SK-N-SH (cell line): ENCODE measurements around the gene COL4A3. TPM values are rescaled to one million over a fixed set of nuclear protein-coding genes. Genes with fewer than 3 reads are reported as not detected.

ENCODE experiments used
- CTCF ChIA-PET: fragments of 300-600, 350-600 bp; formaldehyde crosslinking; extraction: SDS; loops from one replicate; lab custom pipeline; 2021; lab: Yijun Ruan, JAX
- POLR2A ChIA-PET: fragments of 350-600 bp; sonication (Branson Sonifier 250); formaldehyde crosslinking; extraction: SDS; loops from one replicate; lab custom pipeline; 2020; ENCODE audit warnings: antibody characterized with exemption, inconsistent platforms; lab: Yijun Ruan, JAX
- DNase-seq: peaks from one replicate; pipeline ENCODE4 v3.0.0; 2012
- H2AFZ ChIP-seq: fragments of 200-600 bp; sonication (generic); 2 replicates; pipeline ENCODE4 v1.8.1; 2016; ENCODE audit warnings: antibody characterized with exemption, mild to moderate bottlenecking, low read depth
- H3F3A ChIP-seq: fragments of 200-600 bp; sonication (generic); replicated peaks from 2 replicates; pipeline ENCODE3; 2016; ENCODE audit warnings: antibody characterized with exemption, mild to moderate bottlenecking; ENCODE audit not compliant: insufficient read depth
- H3K27ac ChIP-seq, 2 experiments: fragments of 200-500 bp in 1 of 2; fragments of 200-600 bp in 1 of 2; sonication (Bioruptor generic) in 1 of 2; sonication (generic), shearing (Covaris generic) in 1 of 2; 2 replicates each; pipeline versions ENCODE4 v1.5.1 to v1.6.1; 2014 to 2016; ENCODE audit warnings: low read depth in 2 of 2, inconsistent platforms in 1 of 2, low read length in 1 of 2, mild to moderate bottlenecking in 1 of 2, mixed read lengths in 1 of 2
- H3K27me3 ChIP-seq: fragments of 200-600 bp; sonication (generic), shearing (Covaris generic); 2 replicates; pipeline ENCODE4 v1.6.1; 2016; ENCODE audit warnings: mixed run types; ENCODE audit not compliant: insufficient read depth
- H3K36me3 ChIP-seq, 2 experiments: fragments of 200-500 bp in 1 of 2; fragments of 200-600 bp in 1 of 2; sonication (Bioruptor generic) in 1 of 2; sonication (generic) in 1 of 2; replicated peaks in 1 of 2; 2 replicates each; pipeline versions ENCODE3 to v1.5.1; 2014 to 2016; ENCODE audit warnings: low read length in 1 of 2, mild to moderate bottlenecking in 1 of 2; ENCODE audit not compliant: insufficient read depth in 2 of 2, control insufficient read depth in 1 of 2
- H3K4me1 ChIP-seq, 2 experiments: fragments of 200-500 bp in 1 of 2; fragments of 200-600 bp in 1 of 2; sonication (Bioruptor generic) in 1 of 2; sonication (generic), shearing (Covaris generic) in 1 of 2; 2 replicates each; pipeline versions ENCODE4 v1.5.1 to v1.6.1; 2014 to 2016; ENCODE audit warnings: low read depth in 1 of 2, low read length in 1 of 2, mixed run types in 1 of 2; ENCODE audit not compliant: insufficient read depth in 2 of 2, control insufficient read depth in 1 of 2
- H3K4me2 ChIP-seq: fragments of 200-600 bp; sonication (generic), shearing (Covaris generic); 2 replicates; pipeline ENCODE4 v1.6.1; 2017; ENCODE audit warnings: mixed run types
- H3K4me3 ChIP-seq, 2 experiments: fragments of 200-500 bp in 1 of 2; fragments of 200-600 bp in 1 of 2; sonication (Bioruptor generic) in 1 of 2; sonication (generic), shearing (Covaris generic) in 1 of 2; 2 replicates each; pipeline versions ENCODE4 v1.5.1 to v1.8.1; 2014 to 2016; ENCODE audit warnings: low read depth in 2 of 2, inconsistent platforms in 1 of 2, low read length in 1 of 2, mild to moderate bottlenecking in 1 of 2, mixed read lengths in 1 of 2, moderate library complexity in 1 of 2
- H3K79me2 ChIP-seq: fragments of 200-600 bp; sonication (generic); 2 replicates; pipeline ENCODE4 v1.8.1; 2017; ENCODE audit warnings: mild to moderate bottlenecking; ENCODE audit not compliant: insufficient read depth
- H3K9ac ChIP-seq: fragments of 200-600 bp; sonication (generic); 2 replicates; pipeline ENCODE4 v1.6.1; 2017; ENCODE audit warnings: mixed run types
- H3K9me2 ChIP-seq: fragments of 200-600 bp; sonication (generic); 2 replicates; pipeline ENCODE4 v1.6.1; 2017; ENCODE audit warnings: mixed run types
- H3K9me3 ChIP-seq: fragments of 200-600 bp; sonication (generic); 2 replicates; pipeline ENCODE4 v1.6.1; 2017; ENCODE audit warnings: mixed run types, mild to moderate bottlenecking, moderate library complexity
- H4K20me1 ChIP-seq: fragments of 200-600 bp; sonication (generic); 2 replicates; pipeline ENCODE4 v1.6.1; 2017; ENCODE audit warnings: mild to moderate bottlenecking, mixed run types; ENCODE audit not compliant: insufficient read depth
- CHD2 ChIP-seq: fragments of 150-350 bp; IDR thresholded peaks from 2 replicates; pipeline ENCODE4 v1.6.1; 2018; ENCODE audit warnings: low read length; ENCODE audit not compliant: partially characterized antibody
- ELF1 ChIP-seq: IDR thresholded peaks from 2 replicates; pipeline ENCODE4 v1.4.0; 2012
- EP300 ChIP-seq, 2 experiments: IDR thresholded peaks; 2 replicates each; pipeline versions ENCODE4 v1.4.0 to v1.6.1; 2012; ENCODE audit warnings: borderline replicate concordance in 1 of 2, low read depth in 1 of 2, low read length in 1 of 2
- EZH2phosphoT487 ChIP-seq: fragments of 200-600 bp; sonication (generic); IDR thresholded peaks from 2 replicates; pipeline ENCODE4 v1.6.1; 2017; ENCODE audit warnings: low read depth, mixed run types, mild to moderate bottlenecking, antibody characterized with exemption, moderate library complexity, borderline replicate concordance
- FOSL2 ChIP-seq: IDR thresholded peaks from 2 replicates; pipeline ENCODE4 v1.4.0; 2012; ENCODE audit warnings: low read depth, mild to moderate bottlenecking, moderate library complexity, borderline replicate concordance
- GATA2 ChIP-seq: sonication (generic); formaldehyde crosslinking; IDR thresholded peaks from 2 replicates; pipeline ENCODE4 v1.5.0; 2020; ENCODE audit warnings: mild to moderate bottlenecking, missing genetic modification reagents
- IRF3 ChIP-seq: fragments of 150-350 bp; IDR thresholded peaks from 2 replicates; pipeline ENCODE4 v1.6.1; 2016; ENCODE audit warnings: mild to moderate bottlenecking, low read depth, low read length
- JUND ChIP-seq: IDR thresholded peaks from 2 replicates; pipeline ENCODE4 v1.4.0; 2012
- PBX3 ChIP-seq: IDR thresholded peaks from 2 replicates; pipeline ENCODE4; 2012
- POLR2AphosphoS5 ChIP-seq: IDR thresholded peaks from 2 replicates; pipeline ENCODE4 v1.6.1; 2012; ENCODE audit warnings: low read depth, low read length
- RAD21 ChIP-seq: IDR thresholded peaks from 2 replicates; pipeline ENCODE4 v1.6.1; 2012; ENCODE audit warnings: mild to moderate bottlenecking, low read length
- RCOR1 ChIP-seq: fragments of 150-350 bp; IDR thresholded peaks from 2 replicates; pipeline ENCODE4 v1.6.1; 2017; ENCODE audit warnings: antibody characterized with exemption, low read length
- REST ChIP-seq: IDR thresholded peaks from 2 replicates; pipeline ENCODE4 v1.6.1; 2012; ENCODE audit warnings: mild to moderate bottlenecking, low read depth, low read length, moderate library complexity
- TCF12 ChIP-seq: IDR thresholded peaks from 2 replicates; pipeline ENCODE4 v1.4.0; 2012
- USF1 ChIP-seq: IDR thresholded peaks from 2 replicates; pipeline ENCODE4 v1.4.0; 2012; ENCODE audit warnings: low read depth, borderline replicate concordance
- USF2 ChIP-seq: fragments of 150-350 bp; IDR thresholded peaks from 2 replicates; pipeline ENCODE4 v1.6.1; 2017; ENCODE audit warnings: antibody characterized with exemption, low read length, low read depth, borderline replicate concordance
- WGBS: methylation state at CpG from one replicate; pipeline ENCODE4 v1.1.6; 2017; ENCODE audit warnings: low lambda C conversion rate; 5-methylcytosine and 5-hydroxymethylcytosine counted together
- polyA plus RNA-seq, 3 experiments: library from polyadenylated mRNA; depleted of rRNA; stranded (reverse); fragments of >200 nt; gene quantifications; 2 replicates each; pipeline ENCODE4 v1.2.3, GENCODE V29; 2012

COL4A3 gene
- polyA plus RNA-seq, 1 of the 3 experiments (the other 2 are of a cell fraction), result not detected

GRCh38 chr2:227160164-227160563 is 4.3 kb upstream of the COL4A3 start:
- Histone ChIP-seq H3K4me3 (no peak overlapping the region; a peak in 1 of 4 replicates), H3K9me2 (no peaks in the 10 kb centered on the region), H3F3A (no peaks in the 10 kb centered on the region), H3K27ac (no peak overlapping the region), H3K36me3 (no peaks in the 10 kb centered on the region), H3K4me2 (no peak overlapping the region), H2AFZ (no peak overlapping the region), H3K27me3 (peaks cover 37% of the 10 kb centered on the region), H3K9me3 (no peaks in the 10 kb centered on the region), H3K4me1 (peaks cover 0 to 12% of the 10 kb centered on the region in 2 experiments; a peak in 1 of 4 replicates), H3K79me2 (no peaks in the 10 kb centered on the region), H3K9ac (no peak overlapping the region), H4K20me1 (no peaks in the 10 kb centered on the region)
- no peak for DNase-seq
- POLR2A ChIA-PET, result no interaction called here
- no peak for TF ChIP-seq PBX3
- WGBS, result 4% methylated on average over 2 of the region's 2 CpGs
- CTCF ChIA-PET, result interaction anchor here (1.9 kb wide), 1 partner anchor 78 kb away, joined by 8 read pairs; no protein-coding TSS in a partner anchor

GRCh38 chr2:227161947-227162346 is 2.5 kb upstream of the COL4A3 start:
- no peak overlapping the region for H2AFZ ChIP-seq
- H3K9ac ChIP-seq, result no peak overlapping the region
- POLR2A ChIA-PET, result no interaction called here
- H3K4me2 ChIP-seq, result no peak overlapping the region
- no peaks in the 10 kb centered on the region for H3K9me2 ChIP-seq
- CTCF ChIA-PET, result interaction anchor here (1.2 kb wide), 1 partner anchor 76 kb away, joined by 7 read pairs; no protein-coding TSS in a partner anchor
- H3K79me2 ChIP-seq, result no peaks in the 10 kb centered on the region
- no peaks in the 10 kb centered on the region for H3F3A ChIP-seq
- H3K4me1 ChIP-seq, result peaks cover 0 to 12% of the 10 kb centered on the region in 2 experiments; a peak in 1 of 4 replicates
- TF ChIP-seq EP300 (IDR thresholded peaks at IDR 0.05; ENCODE audit: borderline replicate concordance in 1 of 2, low read depth in 1 of 2, low read length in 1 of 2), result no peak
- no peak for TF ChIP-seq USF1
- no peak for TF ChIP-seq IRF3
- no peak for TF ChIP-seq GATA2 (CRISPR knock-in tag)
- no peak for TF ChIP-seq USF2
- no peak for TF ChIP-seq POLR2AphosphoS5
- TF ChIP-seq CHD2, result no peak
- no peak for TF ChIP-seq RCOR1
- TF ChIP-seq JUND, result no peak
- no peak for TF ChIP-seq ELF1
- TF ChIP-seq REST, result no peak
- TF ChIP-seq TCF12, result no peak
- TF ChIP-seq EZH2phosphoT487, result no peak
- TF ChIP-seq FOSL2, result no peak
- no peak for TF ChIP-seq RAD21
- H4K20me1 ChIP-seq, result no peaks in the 10 kb centered on the region
- no peaks in the 10 kb centered on the region for H3K36me3 ChIP-seq
- peaks cover 28% of the 10 kb centered on the region for H3K27me3 ChIP-seq
- no peak overlapping the region for H3K27ac ChIP-seq
- DNase-seq, result no peak
- no peaks in the 10 kb centered on the region for H3K9me3 ChIP-seq
- H3K4me3 ChIP-seq, result no peak overlapping the region
